HEK293 (cell line): ENCODE measurements around the gene SIX2.
A peak's percentile ranks its signal among the peaks of the same experiment; 100 is the strongest.

ENCODE experiments used
- CTCF ChIA-PET: fragments of 350-600 bp; formaldehyde crosslinking; extraction: SDS; loops from one replicate; lab custom pipeline; 2021; ENCODE audit warnings: antibody characterized with exemption; lab: Yijun Ruan, JAX
- POLR2A ChIA-PET: fragments of 300-600 bp; formaldehyde crosslinking; extraction: SDS; loops from one replicate; lab custom pipeline; 2020; ENCODE audit warnings: antibody characterized with exemption, inconsistent platforms; lab: Yijun Ruan, JAX
- H3K27ac ChIP-seq: fragments of 200-500 bp; sonication (Bioruptor generic); 2 replicates; pipeline ENCODE4 v1.5.1; 2014; ENCODE audit warnings: low read depth, low read length, control low read depth, inconsistent platforms; ENCODE audit errors: extremely low read depth
- H3K36me3 ChIP-seq, 2 experiments: fragments of 200-500 bp in 1 of 2; sonication (Bioruptor generic) in 1 of 2; 1 replicate in 1 of 2; 2 replicates in 1 of 2; pipeline ENCODE4 v1.5.1; 2014 to 2017; ENCODE audit warnings: inconsistent platforms in 2 of 2, low read length in 2 of 2; ENCODE audit not compliant: control insufficient read depth in 2 of 2, insufficient read depth in 1 of 2
- H3K4me1 ChIP-seq: fragments of 200-500 bp; sonication (Bioruptor generic); 2 replicates; pipeline ENCODE4 v1.5.1; 2014; ENCODE audit warnings: mild to moderate bottlenecking, low read length, inconsistent platforms; ENCODE audit not compliant: control insufficient read depth, insufficient read depth
- H3K4me3 ChIP-seq: 2 replicates; pipeline ENCODE4 v1.5.1; 2011; ENCODE audit warnings: low read depth, mild to moderate bottlenecking, control low read depth, low read length, moderate library complexity
- H3K9me3 ChIP-seq: fragments of 200-500 bp; sonication (Bioruptor generic); 2 replicates; pipeline ENCODE4 v1.5.1; 2014; ENCODE audit warnings: low read depth, low read length, inconsistent platforms; ENCODE audit not compliant: control insufficient read depth, insufficient read depth
- GLIS1 ChIP-seq: fragments of 450-650 bp; formaldehyde crosslinking; IDR thresholded peaks from 2 replicates; pipeline ENCODE4 v1.5.1; 2016; ENCODE audit warnings: missing biosample characterization, missing genetic modification characterization
- PRDM4 ChIP-seq: fragments of 450-650 bp; formaldehyde crosslinking; IDR thresholded peaks from 2 replicates; pipeline ENCODE4 v1.5.1; 2017; ENCODE audit warnings: missing biosample characterization, missing genetic modification characterization
- REST ChIP-seq: fragments of 450-650 bp; formaldehyde crosslinking; IDR thresholded peaks from 2 replicates; pipeline ENCODE4 v1.5.1; 2016; ENCODE audit warnings: missing biosample characterization, missing genetic modification characterization
- SETDB1 ChIP-seq: IDR thresholded peaks from one replicate; pipeline ENCODE4 v1.6.1; 2017; ENCODE audit warnings: mild to moderate bottlenecking, low read length, moderate library complexity, mixed read lengths; ENCODE audit not compliant: insufficient read length
- SP3 ChIP-seq: fragments of 450-650 bp; formaldehyde crosslinking; IDR thresholded peaks from 2 replicates; pipeline ENCODE4 v1.5.1; 2016; ENCODE audit warnings: missing biosample characterization, missing genetic modification characterization
- ZBTB10 ChIP-seq: fragments of 450-650 bp; formaldehyde crosslinking; IDR thresholded peaks from 2 replicates; pipeline ENCODE4 v1.5.1; 2016; ENCODE audit warnings: missing biosample characterization, missing genetic modification characterization
- ZNF121 ChIP-seq: fragments of 450-650 bp; formaldehyde crosslinking; IDR thresholded peaks from 2 replicates; pipeline ENCODE4 v1.5.1; 2016; ENCODE audit warnings: missing biosample characterization, missing genetic modification characterization
- ZNF2 ChIP-seq: fragments of 450-650 bp; formaldehyde crosslinking; IDR thresholded peaks from 2 replicates; pipeline ENCODE4 v1.5.1; 2016; ENCODE audit warnings: missing biosample characterization, missing genetic modification characterization
- ZNF561 ChIP-seq: fragments of 450-650 bp; IDR thresholded peaks from 2 replicates; pipeline ENCODE4 v1.5.1; 2018; ENCODE audit warnings: missing biosample characterization, missing genetic modification characterization, borderline replicate concordance
- ZNF704 ChIP-seq: fragments of 450-650 bp; formaldehyde crosslinking; IDR thresholded peaks from 2 replicates; pipeline ENCODE4 v1.5.1; 2016; ENCODE audit warnings: missing biosample characterization, missing genetic modification characterization
- ZNF777 ChIP-seq: fragments of 450-650 bp; formaldehyde crosslinking; IDR thresholded peaks from 2 replicates; pipeline ENCODE4 v1.5.1; 2017; ENCODE audit warnings: missing biosample characterization, missing genetic modification characterization, borderline replicate concordance
- ZNF843 ChIP-seq: fragments of 450-650 bp; formaldehyde crosslinking; IDR thresholded peaks from 2 replicates; pipeline ENCODE4 v1.5.1; 2016; ENCODE audit warnings: missing biosample characterization, missing genetic modification characterization

SIX2 gene

GRCh38 chr2:45009928-45010701, 863 bp upstream of the SIX2 start (continued):
- TF ChIP-seq ZNF121 (tag by site-specific recombination) (no peak), GLIS1 (tag by site-specific recombination) (no peak), ZNF843 (tag by site-specific recombination) (no peak), PRDM4 (tag by site-specific recombination) (no peak), ZNF704 (tag by site-specific recombination) (no peak), ZNF561 (no peak), SP3 (tag by site-specific recombination) (peak; percentile 73), REST (tag by site-specific recombination) (no peak), ZBTB10 (no peak), ZNF777 (tag by site-specific recombination) (0 out of 2 replicates have a peak, but pooled peaks have one; percentile 43)

GRCh38 chr2:45008296-45009129, 739 bp downstream of the SIX2 start:
- H3K4me1 ChIP-seq = peaks cover 2% of the 10 kb centered on the region; the same call in 1 of the 2 replicates
- H3K4me3 ChIP-seq = no peak overlapping the region
- TF ChIP-seq SETDB1 (no peak), ZNF2 (tag by site-specific recombination) (0 out of 2 replicates have a peak, but pooled peaks have one; percentile 37)
- TF ChIP-seq, all 188 proteins: peak for 1
- CTCF ChIA-PET = interaction anchor here (0.6 to 0.7 kb wide), 2 partner anchors 8 to 448 kb away, joined by 3 to 4 read pairs; no protein-coding TSS in a partner anchor
- peak overlapping the region; percentile 66; the same call in 1 of the 2 replicates for H3K27ac ChIP-seq
- POLR2A ChIA-PET = interaction anchor here (0.9 to 1.3 kb wide), 3 partner anchors 10 to 160 kb away, joined by 4 to 5 read pairs (median 4); no protein-coding TSS in a partner anchor
- no peaks in the 10 kb centered on the region for H3K36me3 ChIP-seq
- H3K9me3 ChIP-seq = no peaks in the 10 kb centered on the region
